Measurements from ENCODE around the gene ADCY1. TPM values are rescaled to one million over a fixed set of nuclear protein-coding genes. Genes with fewer than 3 reads are reported as not detected.

Gene ADCY1
- total RNA-seq, 2 donors from 2014 or later, result 0.14 to 0.85 TPM

- DNase-seq (ENCODE audit: low spot score), result no peak
- ATAC-seq (ENCODE audit: insufficient number of reproducible peaks, low FRiP score, low read depth), result no peak
- no peak for TF ChIP-seq CTCF (IDR thresholded peaks at IDR 0.05)
Observed at GRCh38 chr7:45662018-45662417, 87.8 kb downstream of the ADCY1 start.

GRCh38 chr7:45662540-45663166, 88.5 kb downstream of the ADCY1 start:
- no peak for TF ChIP-seq CTCF (IDR thresholded peaks at IDR 0.05)
- Histone ChIP-seq H3K9me3 (no peaks in the 10 kb centered on the region), H3K4me3 (no peak overlapping the region), H3K27me3 (replicated peaks; ENCODE audit: insufficient read depth) (no peaks in the 10 kb centered on the region), H3K36me3 (no peaks in the 10 kb centered on the region), H3K4me1 (ENCODE audit: control insufficient read depth in 1 of 2, low read depth in 2 of 2) (no peaks in the 10 kb centered on the region), H3K27ac (no peak overlapping the region)
- DNase-seq (ENCODE audit: low spot score) (no peak), ATAC-seq (ENCODE audit: insufficient number of reproducible peaks, low FRiP score, low read depth) (no peak)

More at GRCh38 chr7:45662018-45662417, 87.8 kb downstream of the ADCY1 start:
- Histone ChIP-seq H3K36me3 (no peaks in the 10 kb centered on the region), H3K9me3 (no peaks in the 10 kb centered on the region), H3K27ac (no peak overlapping the region), H3K27me3 (replicated peaks; ENCODE audit: insufficient read depth) (no peaks in the 10 kb centered on the region), H3K4me3 (no peak overlapping the region), H3K4me1 (ENCODE audit: control insufficient read depth in 1 of 2, low read depth in 2 of 2) (no peaks in the 10 kb centered on the region)

GRCh38 chr7:45663167-45663921, 89.2 kb downstream of the ADCY1 start:
- H3K4me1 ChIP-seq (ENCODE audit: control insufficient read depth in 1 of 2, low read depth in 2 of 2), result no peaks in the 10 kb centered on the region
- H3K27me3 ChIP-seq (replicated peaks; ENCODE audit: insufficient read depth), result no peaks in the 10 kb centered on the region
- H3K36me3 ChIP-seq, result no peaks in the 10 kb centered on the region
- DNase-seq (ENCODE audit: low spot score), result no peak
- TF ChIP-seq CTCF (IDR thresholded peaks at IDR 0.05), result no peak
- H3K27ac ChIP-seq, result no peak overlapping the region
- no peak for ATAC-seq (ENCODE audit: insufficient number of reproducible peaks, low FRiP score, low read depth)
- H3K4me3 ChIP-seq, result no peak overlapping the region
- no peaks in the 10 kb centered on the region for H3K9me3 ChIP-seq

GRCh38 chr7:45663965-45664633, 89.9 kb downstream of the ADCY1 start:
- DNase-seq (ENCODE audit: low spot score), result no peak
- H3K4me1 ChIP-seq (ENCODE audit: control insufficient read depth in 1 of 2, low read depth in 2 of 2), result no peaks in the 10 kb centered on the region
- H3K27me3 ChIP-seq (replicated peaks; ENCODE audit: insufficient read depth), result no peaks in the 10 kb centered on the region
- no peak overlapping the region for H3K4me3 ChIP-seq
- no peaks in the 10 kb centered on the region for H3K9me3 ChIP-seq
- no peaks in the 10 kb centered on the region for H3K36me3 ChIP-seq
- H3K27ac ChIP-seq, result no peak overlapping the region
- ATAC-seq (ENCODE audit: insufficient number of reproducible peaks, low FRiP score, low read depth), result no peak
- TF ChIP-seq CTCF (IDR thresholded peaks at IDR 0.05), result no peak

GRCh38 chr7:45665172-45665571, 91.0 kb downstream of the ADCY1 start:
- H3K4me3 ChIP-seq, result no peak overlapping the region
- ATAC-seq (ENCODE audit: insufficient number of reproducible peaks, low FRiP score, low read depth) (no peak), DNase-seq (ENCODE audit: low spot score) (no peak)
- no peak for TF ChIP-seq CTCF (IDR thresholded peaks at IDR 0.05)
- no peak overlapping the region for H3K27ac ChIP-seq
- no peaks in the 10 kb centered on the region for H3K9me3 ChIP-seq
- no peaks in the 10 kb centered on the region for H3K27me3 ChIP-seq (replicated peaks; ENCODE audit: insufficient read depth)
- no peaks in the 10 kb centered on the region for H3K36me3 ChIP-seq
- H3K4me1 ChIP-seq (ENCODE audit: control insufficient read depth in 1 of 2, low read depth in 2 of 2), result no peaks in the 10 kb centered on the region

Measured in thoracic aorta (tissue), 2 donors.